Uterus (tissue), 4 donors: ENCODE results near the gene PLEKHA4. TPM values are rescaled to one million over a fixed set of nuclear protein-coding genes. Genes with fewer than 3 reads are reported as not detected.

Source experiments
- DNase-seq, 2 donors: peaks; one replicate each; pipeline ENCODE4 v3.0.0-alpha.2; 2019 to 2020
- H3K27ac ChIP-seq, 2 donors: fragments of 200-600 bp; sonication (generic); 1 replicate in 1 of 2; 2 replicates in 1 of 2; pipeline ENCODE4 v1.5.1; 2016 to 2018
- H3K27me3 ChIP-seq, 2 donors: fragments of 200-600 bp; sonication (generic); one replicate each; pipeline ENCODE4 v1.5.1; 2018 to 2019; ENCODE audit warnings: control low read depth in 1 of 2
- H3K36me3 ChIP-seq, 2 donors: fragments of 200-600 bp; sonication (generic); one replicate each; pipeline ENCODE4 v1.5.1; 2019; ENCODE audit warnings: control low read depth in 1 of 2
- H3K4me1 ChIP-seq, 2 donors: fragments of 200-600 bp; sonication (generic); one replicate each; pipeline ENCODE4 v1.5.1; 2018 to 2019; ENCODE audit warnings: control low read depth in 1 of 2
- H3K4me3 ChIP-seq, 2 donors: fragments of 200-600 bp; sonication (generic); 1 replicate in 1 of 2; 2 replicates in 1 of 2; pipeline ENCODE4 v1.5.1; 2018 to 2019; ENCODE audit warnings: mild to moderate bottlenecking in 1 of 2
- H3K9me3 ChIP-seq, 2 donors: fragments of 200-600 bp; sonication (generic); one replicate each; pipeline ENCODE4 v1.5.1; 2019; ENCODE audit warnings: control low read depth in 1 of 2
- POLR2A ChIP-seq, 2 donors: fragments of 450-650 bp; IDR thresholded peaks; one replicate each; pipeline ENCODE4 v1.6.1; 2016; ENCODE audit warnings: antibody characterized with exemption in 2 of 2, mild to moderate bottlenecking in 1 of 2, moderate library complexity in 1 of 2
- intact Hi-C: fragments of 100-400 bp; cut with DNase I; formaldehyde crosslinking; loops from one replicate; pipeline ENCODE4 v1.15.1; 2023; ENCODE audit warnings: low total_unique reads
- total RNA-seq, 4 donors: library from RNA; depleted of rRNA in 3 of 4; stranded (reverse); fragments of >200 nt in 3 of 4; gene quantifications; one replicate each; pipeline versions ENCODE4 v1.1.0 to v1.2.4, GENCODE V29; 2014 to 2023
- TF ChIP-seq, protein P1 (sequence below), 4 experiments: fragments of 200-600 bp in 2 of 4; fragments of 450-650 bp in 2 of 4; sonication (generic) in 2 of 4; IDR thresholded peaks; one replicate each; pipeline ENCODE4 v1.5.1; 2016 to 2019; ENCODE audit warnings: antibody characterized with exemption in 4 of 4, mild to moderate bottlenecking in 2 of 4, moderate library complexity in 1 of 4
- donor health status: DM: yes; HTN: yes; CAD: no.

PLEKHA4 gene
- total RNA-seq, 4 donors from 2014 or later: 1.3 to 60.4 (median 10.4) TPM

GRCh38 chr19:48812094-48812929 lies 56.1 kb downstream of the PLEKHA4 start:
- DNase-seq: peak; percentile 94 to 95
- H3K4me3 ChIP-seq: peak overlapping the region; percentile 49 to 79
- peak overlapping the region; percentile 92 to 94 for H3K27ac ChIP-seq
- no peaks in the 10 kb centered on the region for H3K27me3 ChIP-seq
- TF ChIP-seq, protein P1, sequence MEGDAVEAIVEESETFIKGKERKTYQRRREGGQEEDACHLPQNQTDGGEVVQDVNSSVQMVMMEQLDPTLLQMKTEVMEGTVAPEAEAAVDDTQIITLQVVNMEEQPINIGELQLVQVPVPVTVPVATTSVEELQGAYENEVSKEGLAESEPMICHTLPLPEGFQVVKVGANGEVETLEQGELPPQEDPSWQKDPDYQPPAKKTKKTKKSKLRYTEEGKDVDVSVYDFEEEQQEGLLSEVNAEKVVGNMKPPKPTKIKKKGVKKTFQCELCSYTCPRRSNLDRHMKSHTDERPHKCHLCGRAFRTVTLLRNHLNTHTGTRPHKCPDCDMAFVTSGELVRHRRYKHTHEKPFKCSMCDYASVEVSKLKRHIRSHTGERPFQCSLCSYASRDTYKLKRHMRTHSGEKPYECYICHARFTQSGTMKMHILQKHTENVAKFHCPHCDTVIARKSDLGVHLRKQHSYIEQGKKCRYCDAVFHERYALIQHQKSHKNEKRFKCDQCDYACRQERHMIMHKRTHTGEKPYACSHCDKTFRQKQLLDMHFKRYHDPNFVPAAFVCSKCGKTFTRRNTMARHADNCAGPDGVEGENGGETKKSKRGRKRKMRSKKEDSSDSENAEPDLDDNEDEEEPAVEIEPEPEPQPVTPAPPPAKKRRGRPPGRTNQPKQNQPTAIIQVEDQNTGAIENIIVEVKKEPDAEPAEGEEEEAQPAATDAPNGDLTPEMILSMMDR (IDR thresholded peaks at IDR 0.05): no peak
- peak; percentile 86 to 87 for TF ChIP-seq POLR2A (IDR thresholded peaks at IDR 0.05)
- peaks cover 0 to 4% of the 10 kb centered on the region in 2 donors for H3K4me1 ChIP-seq
- no peaks in the 10 kb centered on the region for H3K36me3 ChIP-seq
- H3K9me3 ChIP-seq: no peaks in the 10 kb centered on the region
- intact Hi-C loops: no loop called here

GRCh38 chr19:48810151-48810550 lies 58.3 kb downstream of the PLEKHA4 start:
- no peak for TF ChIP-seq POLR2A (IDR thresholded peaks at IDR 0.05)
- TF ChIP-seq, protein P1 (IDR thresholded peaks at IDR 0.05): no peak
- H3K4me1 ChIP-seq: peaks cover 0 to 4% of the 10 kb centered on the region in 2 donors
- intact Hi-C loops: no loop called here

DNA sequence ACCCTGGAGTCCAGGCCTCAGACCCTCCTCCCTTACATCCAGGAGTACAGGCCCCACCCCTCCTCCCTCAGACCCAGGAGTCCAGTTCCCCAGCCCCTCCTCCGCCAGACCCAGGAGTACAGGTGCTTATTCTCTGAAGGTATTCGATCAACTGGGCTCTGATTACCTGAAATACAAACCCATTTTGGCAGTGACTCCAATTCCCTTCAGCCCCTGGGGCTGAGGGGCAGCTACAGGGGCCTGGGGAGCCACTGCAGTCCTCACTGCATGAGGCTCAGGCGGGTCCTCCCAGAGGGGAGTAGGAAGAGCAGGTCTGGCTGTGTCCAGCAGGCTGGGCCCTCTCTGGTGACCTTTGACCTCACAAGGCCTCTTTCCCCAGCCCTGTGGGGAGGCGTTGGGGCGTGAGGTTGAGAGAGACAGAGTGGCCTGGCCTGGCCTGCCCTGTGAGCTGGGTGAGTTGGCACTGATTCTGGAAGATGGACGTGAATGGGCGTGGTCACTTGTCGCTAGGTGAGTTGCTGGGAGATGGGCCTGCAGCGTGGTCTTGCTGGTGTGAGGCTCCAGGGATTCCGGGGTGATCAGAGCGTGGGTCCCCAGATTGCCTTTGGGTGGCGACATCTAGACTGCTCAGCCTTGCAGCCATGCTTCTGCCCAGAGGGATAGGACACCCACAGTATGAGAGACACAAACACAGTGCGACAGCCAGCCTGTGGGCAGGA lies 60.7 kb downstream of the PLEKHA4 start:
- H3K4me1 ChIP-seq: peaks cover 0 to 4% of the 10 kb centered on the region in 2 donors
- no peaks in the 10 kb centered on the region for H3K36me3 ChIP-seq
- H3K27ac ChIP-seq: no peak overlapping the region
- no peaks in the 10 kb centered on the region for H3K27me3 ChIP-seq
- H3K9me3 ChIP-seq: no peaks in the 10 kb centered on the region
- intact Hi-C loops: no loop called here
- TF ChIP-seq, protein P1 (IDR thresholded peaks at IDR 0.05): no peak
- no peak for TF ChIP-seq POLR2A (IDR thresholded peaks at IDR 0.05)
- no peak for DNase-seq
- no peak overlapping the region for H3K4me3 ChIP-seq

More at GRCh38 chr19:48810151-48810550, 58.3 kb downstream of the PLEKHA4 start:
- Histone ChIP-seq H3K4me3 (peak overlapping the region; percentile 49 to 79), H3K36me3 (no peaks in the 10 kb centered on the region), H3K27me3 (no peaks in the 10 kb centered on the region), H3K9me3 (no peaks in the 10 kb centered on the region), H3K27ac (peak overlapping the region; percentile 92 to 94)
- no peak for DNase-seq

- no peaks in the 10 kb centered on the region for H3K4me1 ChIP-seq
- H3K9me3 ChIP-seq: no peaks in the 10 kb centered on the region
- intact Hi-C loops: no loop called here
- TF ChIP-seq POLR2A (IDR thresholded peaks at IDR 0.05): no peak
- TF ChIP-seq, protein P1 (IDR thresholded peaks at IDR 0.05): no peak
- H3K4me3 ChIP-seq: no peak overlapping the region
- no peaks in the 10 kb centered on the region for H3K36me3 ChIP-seq
- no peaks in the 10 kb centered on the region for H3K27me3 ChIP-seq
- no peak for DNase-seq
- peak overlapping the region in 1 of 2 donors; percentile 1 for H3K27ac ChIP-seq
These were observed 61.4 kb downstream of the PLEKHA4 start for GRCh38 chr19:48806818-48807589.
